NCI-H2196 treated with DMSO at 0.1 percent for 48 hours (cell line): ENCODE measurements around the gene CACNA2D3.

Experiments used
- DNase-seq: peaks from one replicate; lab custom pipeline; 2025; ENCODE audit not compliant: unreplicated experiment; lab: John Stamatoyannopoulos, UW

Gene CACNA2D3

DNA sequence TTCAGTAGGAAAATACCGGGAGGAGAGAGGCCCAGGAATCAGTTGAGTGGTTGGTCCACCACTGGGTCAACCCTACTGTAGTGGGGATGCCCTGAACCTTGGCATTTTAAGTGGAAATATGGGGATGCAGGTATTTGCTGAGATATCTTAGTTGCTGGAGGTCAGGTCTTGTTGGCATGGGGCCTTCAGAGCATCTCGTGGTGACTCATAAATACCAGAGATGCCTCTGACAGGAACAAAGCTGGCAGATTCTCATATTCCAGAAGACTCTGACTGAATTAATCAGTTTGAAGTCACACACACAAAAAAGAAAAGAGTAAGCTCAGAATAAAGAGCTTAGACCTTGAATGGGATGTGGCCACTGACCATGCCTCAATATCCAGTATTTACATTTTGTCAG is 91.6 kb downstream of the CACNA2D3 start:
- DNase-seq: no peak

DNA sequence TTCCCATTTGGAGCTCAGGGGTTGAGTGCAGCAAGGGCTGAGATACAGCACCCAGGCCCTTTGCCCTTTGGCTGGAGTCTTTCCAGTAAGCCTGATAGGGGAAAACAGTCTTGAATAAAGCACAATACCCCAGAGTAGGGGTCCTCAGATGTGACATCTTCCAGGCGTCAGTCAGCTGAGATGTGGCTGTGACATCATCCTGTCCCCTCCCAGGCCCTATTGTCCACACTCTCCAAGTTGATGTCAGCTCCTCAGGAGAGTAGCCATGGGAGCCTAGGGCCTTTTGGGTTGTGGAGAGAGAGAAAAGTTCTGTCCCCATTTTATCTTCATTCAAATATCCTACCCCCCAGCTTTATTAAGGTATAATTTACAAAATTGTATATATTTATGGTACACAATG is 92.5 kb downstream of the CACNA2D3 start:
- DNase-seq: no peak

DNA sequence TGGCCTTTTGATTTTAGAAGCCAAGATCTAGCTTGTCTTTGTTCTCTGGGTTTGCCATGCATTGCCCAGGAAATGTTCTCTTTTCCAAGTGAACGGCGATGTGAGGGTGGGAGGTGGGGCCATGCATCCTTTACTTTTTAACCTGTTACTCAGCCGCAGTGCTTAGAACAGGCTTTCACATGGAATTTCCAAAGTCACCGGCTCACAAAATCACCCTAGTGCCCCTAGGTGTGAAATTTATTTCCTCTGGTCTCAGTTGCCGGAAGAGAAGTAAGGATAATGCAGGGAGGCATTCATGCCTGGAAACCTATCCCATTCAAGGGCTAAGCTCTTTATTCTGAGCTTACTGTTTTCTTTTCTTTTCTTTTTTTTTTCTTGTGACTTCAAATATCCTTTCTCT is 93.2 kb downstream of the CACNA2D3 start:
- DNase-seq: no peak

DNA sequence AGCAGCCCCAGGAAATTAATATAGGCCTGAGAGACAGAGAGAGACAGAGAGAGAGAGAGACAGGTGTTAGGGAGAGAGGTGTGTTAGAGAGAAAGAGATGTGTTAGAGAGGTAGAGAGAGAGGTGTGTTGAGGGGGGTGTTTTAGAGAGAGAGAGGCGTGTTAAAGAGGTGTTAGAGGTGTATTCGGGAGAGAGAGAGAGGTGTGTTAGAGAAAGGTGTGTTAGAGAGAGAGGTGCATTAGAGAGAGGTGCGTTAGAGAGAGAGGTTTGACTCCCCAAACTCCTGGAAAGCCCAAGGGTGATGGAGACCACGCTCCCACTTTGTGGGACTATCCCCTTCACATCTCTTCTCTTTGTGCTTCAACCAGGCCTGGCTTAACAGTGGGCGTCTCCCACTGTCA is 95.5 kb downstream of the CACNA2D3 start:
- no peak for DNase-seq

DNA sequence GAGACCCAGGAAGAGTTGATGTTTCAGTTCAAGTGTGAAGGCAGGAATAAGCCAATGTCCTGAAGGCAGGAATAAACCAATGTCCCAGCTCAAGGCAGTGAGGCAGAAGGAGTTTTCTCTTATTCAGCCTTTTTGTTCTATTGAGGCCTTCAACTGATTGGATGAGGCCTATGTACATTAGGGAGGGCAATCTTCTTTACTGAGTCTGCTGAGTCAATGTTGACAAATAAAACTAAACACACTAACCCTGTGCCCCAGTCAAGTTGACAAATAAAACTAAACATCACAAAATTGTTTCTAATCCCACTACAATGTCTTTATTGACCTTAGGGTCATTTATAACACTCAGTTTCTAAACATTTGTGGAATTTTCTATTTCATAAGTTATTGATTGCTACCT is 100.0 kb downstream of the CACNA2D3 start:
- no peak for DNase-seq

DNA sequence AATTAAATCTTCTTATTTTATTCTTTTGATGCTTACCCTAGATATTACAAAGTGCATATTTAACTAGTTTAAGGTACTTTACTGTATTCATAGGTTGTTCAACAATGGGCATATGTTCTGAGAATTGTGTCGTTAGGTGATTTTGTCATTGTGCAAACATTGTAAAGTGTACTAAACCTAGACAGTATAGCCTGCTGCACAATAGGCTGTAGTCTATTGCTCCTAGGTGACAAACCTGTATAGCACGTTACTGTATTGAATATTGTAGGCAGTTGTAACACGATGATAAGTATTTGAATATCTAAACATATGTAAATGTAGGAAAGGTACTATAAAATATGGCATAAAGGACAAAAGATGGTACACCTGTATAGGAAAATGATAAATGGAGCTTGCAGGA is 100.7 kb downstream of the CACNA2D3 start:
- DNase-seq: no peak

DNA sequence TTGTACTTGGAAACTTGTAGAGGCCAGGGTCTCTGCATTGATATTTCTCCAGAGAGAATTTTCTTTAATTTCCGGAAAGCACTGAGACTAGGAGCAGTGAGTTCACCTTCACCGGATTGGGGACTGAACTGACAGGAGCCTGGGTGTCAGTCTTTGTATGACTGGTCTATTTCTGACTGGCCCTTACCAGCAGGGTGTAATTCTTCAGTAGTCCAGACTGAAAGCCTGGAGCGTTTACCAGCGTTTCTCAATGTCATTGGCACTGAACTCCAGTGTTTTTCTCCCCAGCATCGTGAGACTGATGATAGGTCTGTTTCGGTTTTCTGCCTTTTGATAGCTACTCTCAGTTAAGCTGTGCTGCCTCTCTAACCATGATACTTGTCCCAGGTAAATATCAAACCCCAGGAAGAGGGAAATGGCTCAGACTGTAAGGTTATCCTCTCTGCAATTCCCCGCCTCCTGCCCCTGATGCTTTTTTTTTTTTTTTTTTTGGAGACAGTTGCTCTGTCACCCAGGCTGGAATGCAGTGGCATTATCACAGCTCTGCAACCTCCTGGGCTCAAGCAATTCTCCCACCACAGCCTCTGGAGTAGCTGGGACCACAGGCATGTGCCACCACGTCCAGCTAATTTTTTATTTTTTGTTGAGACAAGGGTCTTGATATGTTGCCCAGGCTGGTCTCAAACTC is 103.6 kb downstream of the CACNA2D3 start:
- DNase-seq: no peak

DNA sequence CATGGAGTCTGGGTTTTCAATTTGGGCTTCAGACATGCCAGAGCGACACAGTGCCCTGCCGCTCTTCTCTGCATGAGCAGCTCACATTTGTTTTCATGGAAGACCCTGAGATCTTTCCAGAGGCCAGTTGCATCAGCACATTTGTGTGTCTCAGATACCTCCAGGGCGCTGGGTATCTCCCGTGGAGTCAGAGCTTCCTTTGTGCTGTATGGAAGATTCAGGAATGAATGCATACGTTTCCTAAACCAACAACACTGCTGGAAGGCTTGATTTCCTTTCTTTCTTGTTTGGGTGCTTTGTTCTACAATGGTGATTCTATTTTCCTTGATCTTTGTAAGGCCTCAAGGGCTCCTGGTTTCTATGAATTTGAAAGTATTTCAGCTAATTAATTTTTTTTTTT is 106.5 kb downstream of the CACNA2D3 start:
- no peak for DNase-seq

DNA sequence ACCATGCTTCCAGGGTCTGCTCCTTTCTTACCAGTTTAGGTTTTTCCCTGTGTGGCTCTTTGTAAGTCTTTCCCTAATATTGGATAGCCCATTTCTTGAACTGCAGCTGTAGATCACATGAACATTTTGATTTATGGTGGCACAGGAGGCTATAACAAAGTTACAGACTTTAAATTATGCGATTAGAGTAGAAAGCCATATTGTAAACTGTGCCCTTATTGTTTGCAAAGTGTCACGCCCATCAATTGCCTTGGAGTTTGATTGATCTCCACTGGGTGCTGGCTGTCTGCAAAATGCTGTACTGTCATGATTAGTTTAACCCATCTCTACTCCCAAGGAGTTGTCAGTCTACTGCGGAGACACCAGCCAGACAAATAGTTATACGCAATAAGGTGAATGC is 110.3 kb downstream of the CACNA2D3 start:
- no peak for DNase-seq

DNA sequence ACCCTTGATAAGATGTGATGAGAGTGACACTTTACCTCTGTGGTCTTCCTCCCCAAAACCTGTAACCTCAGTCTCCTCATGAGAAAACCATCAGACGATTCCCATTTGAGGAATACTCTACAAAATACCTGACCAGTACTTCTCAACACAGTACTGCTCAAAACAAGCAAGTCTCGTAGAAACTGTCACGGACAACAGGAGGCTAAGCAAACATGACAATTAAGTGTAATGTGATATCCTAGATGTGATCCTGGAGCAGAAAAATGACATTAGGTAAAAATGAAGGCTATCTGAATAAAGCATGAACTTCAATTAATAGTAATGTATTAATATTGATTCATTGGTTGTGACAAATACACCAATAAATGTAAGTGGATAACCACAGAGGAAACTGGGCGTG is 113.6 kb downstream of the CACNA2D3 start:
- no peak for DNase-seq

DNA sequence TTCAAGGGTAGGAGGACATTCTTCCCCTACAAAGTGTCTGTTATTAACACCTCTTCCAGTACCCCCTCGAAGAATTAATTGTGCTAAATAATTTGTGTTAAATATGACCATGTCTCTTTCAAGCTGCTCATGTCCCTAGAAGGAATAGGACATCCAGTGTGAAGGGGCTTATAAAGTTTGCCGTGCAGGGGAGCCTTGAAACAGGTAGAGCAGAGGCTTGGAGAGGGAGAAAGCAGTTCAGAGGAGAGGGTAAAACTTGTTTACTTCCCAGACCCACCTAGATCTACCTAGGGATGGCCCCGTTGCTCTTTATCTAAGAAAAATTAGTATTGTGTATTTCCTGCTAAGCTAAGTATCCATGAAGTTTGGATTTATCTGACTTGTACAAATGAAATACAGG is 114.8 kb downstream of the CACNA2D3 start:
- no peak for DNase-seq

DNA sequence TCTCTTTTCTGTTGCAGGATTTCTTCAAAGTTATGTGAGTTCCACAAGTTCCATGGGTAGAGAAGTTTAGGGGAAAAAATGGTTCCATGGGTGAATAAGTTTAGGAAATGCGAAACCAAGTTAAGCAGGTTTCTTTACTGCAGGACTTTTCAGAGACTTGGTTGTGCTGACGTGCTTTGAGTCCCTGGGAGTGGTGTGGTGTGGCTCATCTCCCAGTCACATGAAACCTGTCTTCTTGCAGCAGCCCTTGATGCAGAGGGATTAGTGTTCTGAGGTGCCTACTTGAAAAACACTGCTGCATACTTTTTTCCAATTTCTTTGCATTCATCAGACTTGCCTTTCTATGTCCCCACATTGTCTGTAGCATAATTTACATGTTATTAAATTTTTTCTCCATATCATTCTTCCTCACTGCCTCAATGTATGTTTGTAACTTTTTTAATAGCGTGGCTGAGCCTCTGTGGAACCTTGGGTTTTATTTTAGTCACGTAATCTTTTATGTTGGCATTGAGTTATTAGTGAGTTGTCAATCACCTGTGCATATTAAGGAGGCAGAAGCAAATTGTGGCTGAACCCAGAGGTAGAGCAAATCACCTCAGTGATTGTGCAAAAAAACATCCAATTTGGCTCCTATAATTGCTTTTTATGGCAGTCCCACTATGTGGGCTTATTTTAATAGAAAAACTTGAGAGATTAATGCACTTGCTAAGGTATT is 115.6 kb downstream of the CACNA2D3 start:
- no peak for DNase-seq

DNA sequence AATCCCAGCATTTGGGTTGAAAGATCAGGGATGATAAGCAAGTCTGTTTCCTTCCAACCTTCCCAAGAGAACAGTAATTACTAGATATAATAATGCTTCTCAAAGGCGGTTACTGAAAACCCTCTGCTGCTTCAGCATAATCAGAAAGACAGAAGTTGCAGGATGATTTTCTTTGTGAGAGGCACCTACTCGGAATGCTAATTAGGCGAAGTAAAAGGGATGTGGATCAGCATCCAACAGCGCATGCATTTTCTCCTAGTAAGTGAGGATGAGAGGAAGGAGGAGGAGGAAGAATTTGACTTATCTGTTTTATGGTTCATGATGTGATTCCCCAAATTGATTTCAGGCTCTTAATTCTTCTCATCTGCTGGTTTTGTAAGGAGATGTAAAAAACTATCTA is 118.0 kb downstream of the CACNA2D3 start:
- no peak for DNase-seq

DNA sequence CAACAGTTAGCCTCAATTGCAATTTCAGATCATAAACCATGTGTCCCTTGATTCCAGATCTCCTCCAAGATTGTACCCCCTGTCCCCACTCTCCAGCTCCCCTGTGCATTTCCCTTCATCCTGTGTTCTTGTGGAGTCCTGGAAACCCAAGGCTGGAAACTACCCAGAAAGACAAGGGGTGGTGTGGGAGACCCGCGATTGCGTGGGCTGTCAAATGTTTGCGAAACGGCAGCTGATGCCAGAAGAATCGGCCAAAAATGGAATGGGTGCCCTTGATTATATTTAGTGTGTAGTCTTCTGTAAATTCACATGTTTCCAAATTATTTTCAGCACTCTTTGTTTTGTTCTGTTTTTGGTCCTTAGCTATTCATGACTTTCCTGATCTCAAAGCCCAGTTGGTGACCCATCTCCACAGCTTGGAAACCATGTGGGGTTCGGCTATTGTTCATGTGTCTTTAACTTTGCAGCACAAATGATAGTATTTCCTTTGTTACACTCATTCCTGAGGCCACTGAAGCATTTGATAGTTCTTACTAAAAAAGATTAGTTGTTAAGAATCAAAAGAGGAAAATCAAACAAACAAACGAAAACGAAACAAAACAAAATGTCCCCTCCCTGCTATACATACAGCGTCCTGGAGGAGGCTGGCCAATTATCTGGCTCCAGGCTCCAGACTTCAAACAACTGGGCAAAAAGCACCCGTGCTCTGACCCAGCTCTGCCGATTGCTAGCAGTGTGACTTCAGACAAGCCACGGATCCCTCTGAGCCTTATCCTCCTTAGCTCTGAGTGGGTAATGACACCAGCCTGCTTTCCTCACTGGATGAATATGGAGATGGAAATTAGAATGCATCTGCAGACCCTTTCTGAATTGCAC is 120.9 kb downstream of the CACNA2D3 start:
- no peak for DNase-seq

DNA sequence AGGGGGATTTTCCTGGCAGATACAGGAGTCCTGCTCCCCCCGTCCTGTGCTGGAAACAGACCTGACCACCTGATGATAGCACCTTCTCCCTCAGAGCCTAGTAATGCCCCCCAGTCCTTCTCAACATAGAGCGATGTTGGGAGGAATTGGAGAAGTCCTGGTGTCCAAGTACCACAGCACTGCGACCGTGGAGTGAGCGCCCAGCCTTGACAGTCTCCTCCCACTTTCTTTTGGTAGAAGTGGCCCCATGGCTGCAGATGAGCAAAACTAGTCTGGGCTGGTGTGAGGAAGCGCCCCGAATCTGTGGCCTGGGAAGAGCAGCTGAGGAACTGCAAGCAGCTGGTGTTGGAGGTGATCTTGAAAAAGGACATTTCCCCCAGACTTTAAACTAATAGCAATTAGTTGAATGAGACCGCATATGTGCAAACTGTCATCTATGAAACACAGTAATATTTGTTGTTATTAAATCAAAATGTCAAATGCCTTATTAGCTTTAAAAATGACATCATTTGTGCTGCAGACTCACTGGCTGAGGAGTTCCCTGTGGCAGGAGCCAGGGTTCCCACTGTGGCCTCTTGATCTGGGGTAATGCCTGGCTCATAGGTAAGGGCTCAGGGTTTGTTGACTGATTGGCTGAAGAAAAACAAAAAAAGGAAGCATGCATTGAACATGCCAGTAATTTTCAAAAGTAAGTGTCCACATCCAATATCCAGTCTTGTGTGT is 121.8 kb downstream of the CACNA2D3 start:
- no peak for DNase-seq

DNA sequence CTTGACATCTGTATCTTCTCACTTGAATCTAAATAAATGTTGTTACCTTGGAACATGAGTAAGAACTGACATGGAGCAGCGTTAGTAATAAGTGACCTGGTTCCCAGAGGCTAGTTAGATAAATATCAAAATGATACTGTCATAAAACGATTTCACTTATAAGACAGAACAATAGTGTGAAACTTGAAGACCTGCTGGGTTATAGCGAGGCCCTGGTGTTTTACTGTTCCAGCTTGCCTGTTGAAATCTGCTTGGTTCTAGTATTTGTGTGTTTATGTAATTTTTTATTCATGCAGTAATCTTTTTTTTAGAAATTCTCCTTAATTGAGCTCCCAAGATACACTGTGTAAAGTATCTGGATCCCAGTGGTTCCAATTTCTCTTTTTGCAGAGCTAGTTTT is 129.4 kb downstream of the CACNA2D3 start:
- DNase-seq: no peak

DNA sequence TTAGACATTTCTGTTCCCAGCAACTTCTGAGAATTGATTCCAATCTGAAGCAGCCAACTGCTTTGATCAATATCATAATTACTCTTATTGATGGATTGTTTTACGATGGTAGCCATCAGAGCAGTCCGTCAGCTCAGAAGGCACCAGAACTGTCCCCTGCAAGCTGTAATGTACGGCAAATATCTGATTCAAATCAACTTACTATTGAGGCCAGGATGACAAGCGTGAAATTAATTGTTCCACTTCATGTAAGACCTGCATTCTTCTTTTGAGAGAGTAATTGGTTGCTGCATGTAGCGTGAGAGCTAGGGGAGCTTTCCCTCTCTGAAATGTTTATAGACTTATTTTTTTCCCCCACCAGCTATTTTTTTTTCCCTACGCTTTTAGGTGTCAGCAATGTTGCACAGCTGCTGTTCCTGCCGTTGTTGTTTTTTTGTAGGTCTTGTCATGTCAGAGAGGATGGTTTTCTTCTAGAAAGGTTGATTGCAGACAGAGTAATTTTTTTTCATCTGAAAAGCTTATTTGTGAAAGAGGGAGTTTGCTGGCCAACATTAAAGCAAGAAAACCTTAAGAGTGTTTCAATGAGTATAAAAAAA is 134.9 kb downstream of the CACNA2D3 start:
- no peak for DNase-seq

DNA sequence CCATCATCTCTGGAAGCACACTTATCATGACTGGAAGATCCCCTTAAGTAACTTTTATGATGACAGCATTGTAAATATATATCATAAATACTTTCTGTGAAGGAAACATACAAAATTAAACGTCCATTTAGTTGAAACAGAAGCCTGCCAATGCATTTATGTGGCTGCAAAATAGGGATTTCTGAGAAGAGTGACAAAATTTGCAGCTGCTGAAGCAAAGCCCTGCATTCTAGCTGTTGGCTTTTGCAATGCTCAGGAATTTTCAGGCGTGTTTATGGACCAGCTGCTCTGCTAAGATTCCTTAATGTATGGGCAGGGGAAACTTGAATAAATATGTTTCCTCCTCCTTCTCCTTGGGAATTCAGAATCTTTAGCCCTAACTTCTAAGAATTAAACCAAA is 137.3 kb downstream of the CACNA2D3 start:
- no peak for DNase-seq

DNA sequence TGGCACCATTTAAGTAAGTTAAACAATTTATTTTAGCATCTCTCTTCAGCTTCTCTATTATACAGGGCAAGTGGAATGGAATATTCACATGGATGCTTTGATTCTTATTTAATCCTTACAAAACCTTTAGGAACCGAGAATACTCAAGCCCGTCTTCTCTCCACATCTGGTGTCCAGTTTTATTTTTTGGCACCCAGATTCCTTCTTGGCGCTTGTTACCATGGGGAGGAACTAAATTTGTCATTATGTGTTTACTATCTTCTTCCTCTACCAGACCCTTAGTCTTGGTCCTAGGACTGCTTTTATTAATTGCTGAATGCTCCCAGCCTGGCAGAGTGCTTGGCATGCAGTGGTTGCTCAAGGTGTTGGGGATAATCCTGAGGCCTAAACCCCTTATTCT is 138.8 kb downstream of the CACNA2D3 start:
- DNase-seq: no peak

DNA sequence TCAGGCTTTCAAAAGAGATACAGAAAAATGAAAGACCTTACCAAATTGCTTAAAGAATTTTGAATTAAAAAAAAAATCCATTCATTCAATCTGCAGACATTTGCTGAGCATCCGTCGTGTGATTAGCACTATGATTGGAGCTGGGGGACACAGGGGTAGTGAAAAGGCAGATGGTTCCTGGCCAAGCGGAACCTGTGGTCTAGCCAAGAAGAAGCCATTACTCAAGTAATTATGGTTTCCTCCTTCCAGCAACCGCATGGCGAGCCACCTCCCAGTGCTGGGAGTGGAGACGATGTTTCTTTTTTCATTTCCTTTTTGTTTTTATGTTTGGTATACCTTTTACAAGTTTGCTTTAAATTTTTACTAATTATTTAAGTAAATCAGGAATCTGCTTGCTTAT is 140.2 kb downstream of the CACNA2D3 start:
- no peak for DNase-seq

DNA sequence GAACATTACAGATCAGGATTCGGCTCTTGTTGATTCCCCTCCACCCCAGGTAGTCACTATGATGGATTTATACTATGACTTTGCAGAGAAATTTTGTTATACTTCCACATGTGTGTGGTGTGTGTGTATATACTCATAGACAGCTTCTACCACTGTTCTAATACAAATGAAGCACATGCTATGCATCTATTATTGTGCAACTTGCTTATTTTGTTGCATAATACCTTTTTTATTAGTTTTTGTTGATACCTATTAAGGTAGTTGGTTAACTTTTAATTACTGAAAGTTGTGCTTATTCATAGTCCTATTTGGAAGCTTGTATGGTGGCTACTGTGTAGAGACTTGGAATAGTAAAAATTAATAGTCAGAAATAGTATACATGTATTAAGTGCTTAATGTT is 140.6 kb downstream of the CACNA2D3 start:
- no peak for DNase-seq
